HG03342 (cell line): Measurements from ENCODE around the gene TNFAIP1.
"Not testable (repeated sequence)": the region's sequence is repeated elsewhere in the genome, so short reads cannot be mapped to it uniquely, and the experiment has no call there.

Experiments used
- ATAC-seq: cut with Tn5 transposase; IDR thresholded peaks from one replicate; pipeline ENCODE4 v1.9.1; 2021; ENCODE audit warnings: mild to moderate bottlenecking, moderate library complexity; ENCODE audit not compliant: unreplicated experiment

Gene TNFAIP1, protein sequence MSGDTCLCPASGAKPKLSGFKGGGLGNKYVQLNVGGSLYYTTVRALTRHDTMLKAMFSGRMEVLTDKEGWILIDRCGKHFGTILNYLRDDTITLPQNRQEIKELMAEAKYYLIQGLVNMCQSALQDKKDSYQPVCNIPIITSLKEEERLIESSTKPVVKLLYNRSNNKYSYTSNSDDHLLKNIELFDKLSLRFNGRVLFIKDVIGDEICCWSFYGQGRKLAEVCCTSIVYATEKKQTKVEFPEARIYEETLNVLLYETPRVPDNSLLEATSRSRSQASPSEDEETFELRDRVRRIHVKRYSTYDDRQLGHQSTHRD

DNA sequence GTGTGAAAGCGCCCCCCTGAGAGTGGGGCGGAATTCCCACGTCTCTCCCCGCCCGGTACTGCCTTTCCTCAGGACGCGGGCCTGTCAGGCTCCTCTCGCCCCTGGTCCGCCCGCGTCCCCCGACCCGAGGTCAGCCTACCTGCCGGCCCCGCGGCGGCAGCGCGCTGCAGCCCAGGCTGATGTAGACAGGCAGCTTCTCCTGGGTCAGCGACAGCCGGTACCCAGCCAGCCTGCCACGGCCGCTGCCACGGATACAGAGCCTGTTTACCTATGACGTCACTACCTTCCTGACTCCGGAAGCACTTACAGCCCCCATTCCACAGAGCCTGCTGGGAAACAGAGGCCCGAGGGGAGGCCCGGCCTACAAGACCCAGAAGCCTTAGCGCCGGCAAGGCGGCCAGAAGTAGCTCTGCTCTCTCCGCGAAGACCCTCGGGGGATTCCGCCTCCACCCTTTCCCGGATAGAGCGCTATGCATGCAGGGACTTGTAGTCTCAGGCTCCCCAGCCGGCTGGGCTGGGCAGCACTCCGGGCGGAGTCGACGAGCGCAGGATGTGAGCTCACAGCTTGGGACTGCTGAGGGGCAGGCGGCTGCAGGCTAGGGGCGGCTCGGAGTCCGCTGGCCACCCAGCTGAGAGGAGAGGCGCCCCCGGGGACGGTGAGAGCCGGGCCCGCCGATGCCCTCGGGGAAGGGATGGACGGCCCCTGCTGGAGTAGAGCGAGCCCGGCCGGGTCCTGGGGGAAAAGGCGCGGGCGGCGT lies at the start of gene TNFAIP1, which contains the start of gene IFT20:
TSS of gene TNFAIP1 (plus strand) at position 561 of the 758 bp plus-strand sequence. CDS start 3,761 bp downstream, outside the sequence.
TSS of gene IFT20 (minus strand) at position 272 of the 758 bp plus-strand sequence. CDS start 3,487 bp downstream, outside the sequence.
- peak; percentile 95 for ATAC-seq

DNA sequence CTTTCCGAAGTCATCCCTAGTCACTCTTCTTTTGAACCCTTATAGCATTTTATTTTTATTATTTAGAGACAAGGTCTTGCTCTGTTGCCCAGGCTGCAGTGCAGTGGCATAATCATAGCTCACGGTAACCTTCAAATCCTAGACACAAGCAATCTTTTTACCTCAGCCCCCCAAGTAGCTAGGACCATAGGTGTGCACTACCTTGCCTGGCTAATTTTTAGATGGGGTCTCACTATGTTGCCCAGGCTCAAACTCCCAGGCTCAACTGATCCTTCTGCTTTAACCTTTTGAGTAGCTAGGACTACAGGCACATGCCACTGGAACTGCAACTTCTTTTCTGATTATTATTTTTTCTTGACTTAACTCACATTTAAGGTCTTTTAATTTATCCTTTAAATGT lies 49.6 kb upstream of the TNFAIP1 start:
- no peak for ATAC-seq

DNA sequence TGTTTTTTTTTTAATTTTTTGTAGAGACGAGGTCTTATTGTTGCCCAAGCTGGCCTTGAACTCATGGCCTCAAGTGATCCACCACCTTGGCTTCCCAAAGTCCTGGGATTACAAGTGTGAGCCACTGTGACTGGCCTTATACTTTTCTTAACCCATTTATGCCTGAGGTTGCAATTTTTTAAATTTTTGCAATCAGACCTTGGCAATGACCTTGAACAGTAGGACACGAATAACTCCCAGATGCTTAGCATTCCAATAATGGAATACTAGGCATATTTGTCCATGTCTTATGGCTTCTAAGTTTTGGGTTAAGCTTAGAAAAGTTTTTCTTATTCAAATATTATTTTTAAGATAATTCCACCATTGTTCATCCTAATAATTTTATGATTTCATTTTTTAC lies 44.9 kb upstream of the TNFAIP1 start:
- no peak for ATAC-seq

DNA sequence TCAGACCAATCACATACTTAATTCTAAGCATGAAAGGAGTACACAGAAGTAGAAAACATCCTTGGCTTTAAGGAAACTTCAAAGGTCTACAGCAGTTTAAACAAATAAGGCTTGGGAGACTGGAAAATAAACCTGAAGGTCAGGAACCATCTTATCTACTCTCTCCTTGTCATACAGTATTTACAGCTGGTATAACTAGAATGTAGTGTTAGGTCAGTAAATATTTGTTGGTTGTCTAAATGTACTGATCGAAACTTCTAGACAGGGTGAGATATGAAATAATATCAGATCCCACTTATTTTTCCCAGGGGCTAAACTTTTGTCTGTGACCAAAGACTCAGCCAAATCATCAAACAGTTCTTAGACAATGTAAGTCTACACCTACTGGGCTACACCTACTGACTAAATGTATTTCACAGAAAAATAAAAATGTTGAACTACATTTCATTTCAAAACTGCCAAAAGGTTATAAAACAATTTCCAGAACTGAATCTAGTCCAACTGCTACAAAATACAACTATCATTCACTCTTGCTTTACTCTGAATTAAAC lies 43.7 kb upstream of the TNFAIP1 start:
- no peak for ATAC-seq

DNA sequence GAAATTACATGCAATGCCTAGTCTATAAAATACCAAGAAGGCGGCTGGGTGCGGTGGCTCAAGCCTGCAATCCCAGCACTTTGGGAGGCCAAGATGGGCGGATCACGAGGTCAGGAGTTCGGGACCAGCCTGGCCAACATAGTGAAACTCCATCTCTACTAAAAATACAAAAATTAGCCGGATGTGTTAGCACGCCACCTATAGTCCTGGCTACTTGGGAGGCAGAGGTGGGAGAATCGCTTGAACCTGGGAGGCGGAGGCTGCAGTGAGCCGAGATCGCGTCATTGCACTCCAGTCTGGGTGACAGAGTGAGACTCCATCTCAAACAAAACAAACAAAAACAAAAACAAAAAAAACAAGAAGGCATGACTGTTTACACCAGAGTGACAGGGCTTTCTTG lies 42.7 kb upstream of the TNFAIP1 start:
- not testable (repeated sequence) for ATAC-seq

DNA sequence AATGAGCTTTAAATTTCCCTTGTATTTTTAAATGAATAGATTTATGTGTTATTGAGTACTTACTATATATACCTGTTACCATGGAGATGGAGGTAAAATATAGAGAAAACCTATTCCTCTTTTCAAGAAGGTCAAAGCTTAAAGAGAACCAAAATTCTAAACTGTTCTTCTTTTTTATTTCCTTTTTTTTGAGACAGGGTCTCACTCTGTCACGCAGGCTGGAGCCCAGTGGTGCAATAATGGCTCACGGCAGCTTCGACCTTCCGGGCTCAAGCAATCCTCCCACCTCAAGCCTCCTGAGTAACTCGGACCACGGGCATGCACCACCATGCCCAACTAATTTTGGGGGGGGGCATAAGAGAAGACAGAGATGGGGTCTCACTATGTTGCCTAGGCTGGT lies 41.6 kb upstream of the TNFAIP1 start:
- no peak for ATAC-seq

DNA sequence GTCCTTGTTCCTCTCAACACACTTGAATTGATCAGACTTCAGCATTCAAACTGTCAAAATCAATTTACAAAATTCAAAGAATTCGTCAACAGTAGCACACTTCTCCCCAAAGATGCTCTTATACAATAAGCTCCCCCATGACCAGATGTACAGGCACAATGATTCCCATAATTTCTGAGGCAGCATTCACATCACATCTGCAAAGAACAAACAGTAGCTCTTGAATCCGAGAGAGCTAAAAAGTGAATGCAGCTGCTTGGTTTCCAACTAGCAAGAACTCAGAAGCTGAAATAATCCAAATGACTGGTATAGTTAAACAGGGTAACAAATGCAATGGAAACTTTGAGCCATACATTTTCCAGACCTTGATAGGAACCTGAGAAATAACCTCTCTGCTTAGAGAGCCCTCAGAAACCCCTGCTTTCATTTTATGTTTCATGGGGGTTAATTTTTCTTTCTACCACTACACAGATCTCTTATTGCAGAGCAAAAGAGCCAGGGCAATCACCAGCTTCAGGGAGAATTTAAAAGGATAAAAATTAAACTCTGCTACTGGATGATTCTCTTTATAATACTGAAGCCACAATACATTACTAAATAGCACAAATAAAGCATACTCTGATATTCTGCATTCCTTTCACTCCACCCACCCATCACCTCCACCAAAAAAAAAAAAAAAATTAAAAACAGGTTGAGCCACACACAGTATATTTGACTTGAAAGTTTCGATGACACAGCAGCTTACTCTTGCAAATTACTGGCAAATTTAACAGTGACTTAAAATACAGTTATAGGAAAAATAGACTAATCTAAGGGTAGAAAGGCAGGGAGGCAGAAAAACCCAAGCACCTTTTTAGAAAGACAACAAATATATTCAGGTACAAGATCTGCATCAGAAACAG lies 39.6 kb upstream of the TNFAIP1 start:
- no peak for ATAC-seq

DNA sequence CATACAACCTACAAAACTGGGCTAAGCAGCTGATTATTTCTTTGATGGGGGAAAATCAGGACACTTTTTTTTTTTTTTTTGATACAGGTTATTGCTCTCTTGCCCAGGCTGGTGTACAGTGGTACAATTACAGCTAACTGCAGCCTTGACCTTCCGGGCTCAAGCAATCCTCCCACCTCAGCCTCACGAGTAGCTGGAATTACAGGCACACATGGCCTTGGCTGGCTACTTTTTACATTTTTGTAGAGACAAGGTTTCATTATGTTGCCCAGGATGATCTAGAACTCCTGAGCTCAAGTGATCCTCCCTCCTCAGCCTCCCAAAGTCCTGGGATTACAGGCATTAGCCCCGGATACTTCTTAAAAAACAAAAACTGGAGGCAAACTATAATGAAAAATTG lies 37.1 kb upstream of the TNFAIP1 start:
- no peak for ATAC-seq

DNA sequence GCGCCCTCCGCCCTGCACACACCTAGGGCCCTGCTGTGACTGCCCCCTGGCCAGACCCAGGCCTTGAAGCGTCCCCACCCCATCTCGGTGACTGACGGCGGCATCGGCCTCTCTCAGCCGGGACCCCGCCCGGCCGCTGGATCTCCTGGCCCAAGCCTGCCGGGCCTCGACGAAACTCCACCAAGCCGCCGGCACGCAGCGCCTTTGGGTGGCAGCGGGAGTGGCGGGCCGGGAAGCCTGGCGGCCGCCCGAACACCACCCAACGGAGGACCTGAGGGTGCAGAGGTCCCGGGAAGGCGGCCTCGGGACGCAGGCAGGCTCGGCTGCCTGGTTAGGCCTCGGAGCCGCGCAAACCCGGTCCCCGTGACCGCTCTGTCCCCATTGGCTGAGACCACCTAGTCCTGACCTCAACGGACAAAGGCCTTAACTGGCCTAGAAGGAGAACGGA lies 28.6 kb upstream of the TNFAIP1 start:
- no peak for ATAC-seq

DNA sequence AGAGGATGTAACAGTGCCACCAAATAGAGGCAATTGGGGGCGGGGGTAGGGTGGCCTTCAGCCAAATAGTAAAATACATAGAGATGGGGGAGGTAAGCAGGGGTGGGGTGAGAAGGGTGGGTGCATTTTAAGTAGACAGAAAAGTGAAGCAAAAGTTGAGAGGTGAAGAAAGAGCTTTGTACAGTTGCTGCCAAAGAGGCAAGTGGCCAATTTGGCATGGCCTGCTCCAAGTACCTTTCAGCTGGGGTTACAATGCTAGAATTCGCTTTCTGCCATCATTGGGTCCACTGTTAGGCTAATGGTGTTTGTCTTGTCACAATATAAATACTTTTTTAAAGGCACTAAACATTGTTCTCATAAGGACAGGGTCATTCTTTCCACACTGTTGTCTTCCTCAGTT lies 21.7 kb upstream of the TNFAIP1 start:
- ATAC-seq: no peak

DNA sequence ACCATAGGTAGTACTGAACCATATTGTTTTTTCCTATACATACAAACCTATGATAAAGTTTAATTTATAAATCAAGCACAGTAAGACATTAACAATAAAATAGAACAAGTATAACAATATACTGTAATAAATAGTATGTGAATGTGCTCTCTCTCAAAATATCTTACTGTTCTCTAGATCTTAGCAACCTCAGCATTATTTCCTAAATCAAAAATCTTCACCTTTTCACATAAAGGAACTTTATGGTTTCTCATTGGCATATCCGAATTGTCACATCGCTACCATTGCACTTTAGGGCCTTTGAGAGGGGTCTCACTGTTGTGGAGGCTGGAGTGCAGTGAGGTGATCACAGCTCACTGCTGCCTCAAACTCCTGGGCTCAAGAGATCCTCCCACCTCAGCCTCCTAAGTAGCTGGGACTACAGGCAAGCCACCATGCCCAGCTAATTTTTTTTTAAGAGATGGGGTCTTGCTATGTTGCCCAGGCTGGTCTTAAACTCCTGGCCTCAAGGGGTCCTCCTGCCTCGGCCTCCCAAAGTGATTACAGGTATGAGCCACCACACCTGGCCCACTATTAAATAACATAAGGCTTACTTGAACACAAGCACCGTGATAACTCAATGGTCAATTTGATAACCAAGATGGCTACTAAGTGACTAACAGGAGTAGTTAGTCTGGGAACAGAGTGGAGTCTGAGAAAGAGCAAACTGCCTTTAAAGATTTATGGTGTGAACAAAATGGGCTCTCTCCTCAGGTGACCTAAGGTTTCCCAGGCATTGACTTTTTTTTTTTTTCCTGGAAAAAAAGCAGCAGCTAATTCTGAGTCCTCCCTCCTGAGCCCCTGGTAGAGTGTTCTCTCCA lies 19.5 kb upstream of the TNFAIP1 start:
- no peak for ATAC-seq

DNA sequence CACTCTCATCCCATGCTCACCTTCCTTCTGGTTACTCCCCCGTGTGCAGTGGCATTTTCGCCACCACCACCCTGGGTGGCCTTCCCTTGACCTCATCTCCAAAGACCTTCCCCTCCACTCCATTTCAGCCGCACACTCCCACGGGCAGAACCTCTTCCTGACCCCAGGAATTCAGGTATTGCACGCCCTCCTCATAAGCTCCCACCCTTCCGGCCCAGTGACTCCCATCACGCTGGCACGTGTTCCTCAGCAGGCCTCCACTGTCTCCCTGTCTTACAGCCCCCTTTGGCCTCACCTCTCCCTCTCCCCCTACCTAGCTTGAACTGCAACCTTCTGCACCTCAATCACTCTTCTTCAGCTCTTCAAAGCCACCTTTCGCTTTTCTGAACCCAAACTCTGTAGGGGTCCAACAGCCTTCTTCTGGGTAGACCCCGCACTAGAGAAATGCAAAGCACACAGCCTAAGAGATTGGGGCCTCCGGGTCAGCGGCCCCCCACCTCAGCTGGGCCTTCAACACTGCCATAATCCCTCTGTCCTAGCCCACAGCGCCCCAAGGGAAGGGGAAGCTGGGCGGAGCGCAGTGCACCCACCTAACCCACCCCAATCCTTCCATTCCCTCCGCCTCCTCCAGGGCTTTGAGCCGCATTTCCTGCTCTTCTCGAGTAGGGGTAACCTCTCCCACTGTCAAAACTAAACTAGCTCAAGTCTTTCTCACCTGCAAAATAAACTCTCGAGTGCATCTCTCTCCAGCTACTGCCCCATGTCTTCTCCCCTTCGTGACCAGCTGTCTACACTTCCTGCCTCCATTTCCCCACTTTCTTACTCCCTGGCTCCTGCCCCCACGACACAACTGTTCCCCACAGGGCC lies 18.2 kb upstream of the TNFAIP1 start:
- no peak for ATAC-seq

DNA sequence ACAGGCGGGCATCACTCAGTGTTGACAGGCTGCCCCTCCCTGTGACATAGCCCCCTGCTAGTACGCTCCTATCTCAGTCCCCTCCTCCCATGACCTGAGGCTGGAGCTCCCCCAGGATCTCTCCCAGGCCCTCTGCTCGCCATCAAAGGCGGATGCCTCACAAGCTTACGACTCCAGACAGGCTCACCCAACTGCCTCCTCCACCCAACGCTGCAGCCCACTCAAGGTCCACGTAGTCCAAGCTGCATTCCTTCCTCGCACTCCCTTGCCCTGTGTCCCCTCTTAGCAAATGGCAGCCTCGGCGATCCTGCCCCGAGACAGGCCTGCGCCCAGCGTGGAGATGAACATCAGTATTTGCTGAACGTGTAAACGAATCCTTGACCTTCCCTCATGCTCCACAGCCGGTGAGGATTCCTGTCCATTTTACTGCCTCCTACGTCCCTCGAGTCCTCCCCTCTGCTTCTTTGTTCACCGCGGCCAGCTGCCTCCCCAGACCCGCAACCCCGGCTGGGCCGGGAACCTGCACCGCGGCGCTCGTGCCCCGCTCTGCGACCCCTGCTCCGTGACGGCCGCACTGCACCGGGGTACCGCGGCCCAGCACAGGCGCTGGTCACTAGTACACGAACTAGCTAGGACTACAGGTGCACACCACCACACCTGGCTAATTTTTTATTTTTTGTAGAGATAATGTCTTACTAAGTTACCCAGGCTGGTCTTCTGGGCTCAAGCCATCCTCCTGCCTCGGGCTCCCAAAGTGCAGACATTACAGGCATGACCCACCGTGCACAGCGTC lies 17.4 kb upstream of the TNFAIP1 start:
- ATAC-seq: no peak

DNA sequence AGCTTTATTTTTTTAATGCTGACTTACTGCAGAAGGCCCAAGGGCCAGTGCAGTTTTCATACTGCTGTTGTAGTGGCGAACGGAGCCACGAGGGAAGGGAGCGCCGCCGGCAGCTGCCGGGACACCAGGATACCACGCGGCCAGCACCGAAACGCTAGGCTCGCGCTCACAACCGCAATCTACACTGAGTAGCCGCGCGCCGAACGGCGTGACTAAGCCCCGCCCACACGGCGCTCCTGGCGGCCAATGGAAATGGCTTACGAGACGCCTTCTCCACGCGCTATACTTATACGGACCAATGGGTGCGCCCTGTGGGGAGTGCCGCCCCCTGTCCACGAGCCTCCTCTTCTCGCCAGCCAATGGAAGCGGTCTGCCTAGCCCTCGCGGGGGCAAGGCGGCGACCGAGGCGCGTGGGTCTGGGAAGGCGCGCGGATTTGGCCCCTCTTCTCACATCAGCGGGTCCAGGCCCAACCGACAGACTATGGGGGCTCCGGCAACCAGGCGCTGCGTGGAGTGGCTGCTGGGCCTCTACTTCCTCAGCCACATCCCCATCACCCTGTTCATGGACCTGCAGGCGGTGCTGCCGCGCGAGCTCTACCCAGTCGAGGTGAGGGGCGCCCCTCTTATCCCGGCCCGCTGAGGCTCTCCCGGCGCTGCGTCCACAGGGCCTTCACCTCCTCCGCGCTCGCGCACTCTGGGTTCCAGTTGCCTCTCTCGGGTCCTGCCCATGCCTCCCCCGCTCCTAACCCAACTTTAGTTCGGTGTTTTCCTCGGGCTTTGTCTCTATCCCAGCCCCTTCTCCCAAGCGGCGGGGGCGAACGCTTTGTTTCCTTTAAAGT lies 16.6 kb upstream of the TNFAIP1 start, which contains the start of gene TMEM97:
TSS of gene TMEM97 (plus strand) at position 442 of the 839 bp plus-strand sequence. CDS start at position 482, 40 bp downstream.
- peak; percentile 94 for ATAC-seq

DNA sequence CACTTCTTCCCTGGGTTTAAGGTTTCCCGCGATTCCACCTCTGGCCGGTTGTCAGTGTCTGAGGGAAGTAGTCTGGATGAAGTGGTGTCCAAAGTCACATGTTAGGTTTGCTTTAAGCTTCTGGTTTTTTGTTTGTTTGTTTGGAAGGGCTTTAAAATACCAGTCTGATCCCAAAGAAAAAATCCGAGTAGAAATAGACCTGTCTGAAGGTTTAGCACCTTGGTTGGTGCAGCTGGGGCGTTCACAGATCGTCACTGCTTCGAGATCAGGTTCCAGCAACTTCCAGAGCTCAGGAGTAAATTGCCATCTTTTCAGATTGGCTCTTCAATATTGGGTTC lies 16.0 kb upstream of the TNFAIP1 start:
- no peak for ATAC-seq

DNA sequence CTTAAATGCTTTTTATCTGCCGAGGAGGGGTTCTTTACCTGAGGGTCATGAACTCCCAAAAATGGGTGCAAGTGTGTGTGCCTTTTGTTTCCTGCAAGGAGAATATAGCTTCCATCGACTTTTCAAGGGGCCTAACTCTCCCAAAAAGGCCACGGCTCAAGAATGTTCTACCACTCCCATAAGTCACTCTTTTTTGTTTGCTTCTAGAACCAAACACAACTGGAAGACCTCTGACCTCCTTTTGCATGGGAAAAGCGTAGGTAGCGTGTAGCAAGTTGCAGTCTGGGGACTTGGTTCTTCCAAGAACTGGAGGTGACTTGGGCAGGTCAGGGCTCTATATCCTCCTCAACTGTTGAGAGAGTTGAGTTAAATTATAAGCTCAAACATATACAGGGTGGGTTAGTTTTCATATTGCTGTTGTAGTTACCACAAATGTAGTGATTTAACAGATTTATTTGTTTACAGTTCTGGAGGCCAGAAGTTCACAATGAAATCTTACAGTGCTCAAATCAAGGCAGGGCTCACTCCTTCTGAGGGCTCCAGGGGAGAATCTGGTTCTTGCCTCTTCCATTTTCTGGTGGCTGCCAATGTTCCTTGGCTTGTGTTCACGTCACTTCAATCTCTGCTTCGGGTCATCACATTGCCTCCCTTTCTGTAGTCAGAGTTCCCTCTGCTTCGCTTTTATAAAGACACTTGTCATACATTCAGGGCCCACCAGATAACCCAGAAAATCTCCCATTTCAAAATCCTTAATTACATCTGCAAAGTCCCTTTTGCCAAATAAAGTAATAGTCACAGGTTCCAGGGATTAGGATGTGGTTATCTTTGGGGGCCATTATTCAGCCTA lies 15.1 kb upstream of the TNFAIP1 start:
- no peak for ATAC-seq
